ENCODE data around the gene MYO5C.

GRCh38 chr15:52171807-52172206 lies 123.8 kb downstream of the MYO5C start:
- TF ChIP-seq EZH2 (IDR thresholded peaks at IDR 0.05) = no peak
- TF ChIP-seq, protein P1, sequence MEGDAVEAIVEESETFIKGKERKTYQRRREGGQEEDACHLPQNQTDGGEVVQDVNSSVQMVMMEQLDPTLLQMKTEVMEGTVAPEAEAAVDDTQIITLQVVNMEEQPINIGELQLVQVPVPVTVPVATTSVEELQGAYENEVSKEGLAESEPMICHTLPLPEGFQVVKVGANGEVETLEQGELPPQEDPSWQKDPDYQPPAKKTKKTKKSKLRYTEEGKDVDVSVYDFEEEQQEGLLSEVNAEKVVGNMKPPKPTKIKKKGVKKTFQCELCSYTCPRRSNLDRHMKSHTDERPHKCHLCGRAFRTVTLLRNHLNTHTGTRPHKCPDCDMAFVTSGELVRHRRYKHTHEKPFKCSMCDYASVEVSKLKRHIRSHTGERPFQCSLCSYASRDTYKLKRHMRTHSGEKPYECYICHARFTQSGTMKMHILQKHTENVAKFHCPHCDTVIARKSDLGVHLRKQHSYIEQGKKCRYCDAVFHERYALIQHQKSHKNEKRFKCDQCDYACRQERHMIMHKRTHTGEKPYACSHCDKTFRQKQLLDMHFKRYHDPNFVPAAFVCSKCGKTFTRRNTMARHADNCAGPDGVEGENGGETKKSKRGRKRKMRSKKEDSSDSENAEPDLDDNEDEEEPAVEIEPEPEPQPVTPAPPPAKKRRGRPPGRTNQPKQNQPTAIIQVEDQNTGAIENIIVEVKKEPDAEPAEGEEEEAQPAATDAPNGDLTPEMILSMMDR (IDR thresholded peaks at IDR 0.05) = no peak

Data from neural progenitor cell (in vitro differentiated cells).